GM23248 (cell line): ENCODE results near the gene PPFIBP1.

Experiments
- EZH2 ChIP-seq: fragments of 200-600 bp; sonication (generic); IDR thresholded peaks from 2 replicates; pipeline ENCODE4 v1.6.1; 2018; ENCODE audit warnings: antibody characterized with exemption, mild to moderate bottlenecking; ENCODE audit not compliant: insufficient read depth, poor library complexity, severe bottlenecking
- EZH2phosphoT487 ChIP-seq: fragments of 200-600 bp; sonication (generic); IDR thresholded peaks from 2 replicates; pipeline ENCODE4 v1.6.1; 2018; ENCODE audit warnings: antibody characterized with exemption, moderate library complexity, mild to moderate bottlenecking, low read depth; ENCODE audit not compliant: insufficient read depth

- no peak for TF ChIP-seq EZH2
- no peak for TF ChIP-seq EZH2phosphoT487
Measured at GRCh38 chr12:27550653-27550975, 26.6 kb downstream of the PPFIBP1 start.
